Ascending aorta (tissue), 2 donors: ENCODE results near the gene KRTAP5-7. TPM values are rescaled to one million over a fixed set of nuclear protein-coding genes. Genes with fewer than 3 reads are reported as not detected.
"Not testable (repeated sequence)": the region's sequence is repeated elsewhere in the genome, so short reads cannot be mapped to it uniquely, and the experiment has no call there.

ENCODE experiments used
- DNase-seq, 2 donors: peaks; one replicate each; pipeline ENCODE4 v3.0.0-alpha.2; 2019; ENCODE audit warnings: low spot score in 2 of 2
- H3K27ac ChIP-seq, 2 donors: fragments of 200-600 bp; sonication (generic); one replicate each; pipeline ENCODE4 v1.5.1; 2016 to 2017; ENCODE audit warnings: mild to moderate bottlenecking in 1 of 2
- H3K27me3 ChIP-seq: fragments of 200-600 bp; sonication (generic); one replicate; pipeline ENCODE4 v1.5.1; 2017
- H3K36me3 ChIP-seq, 2 donors: fragments of 200-600 bp; sonication (generic); one replicate each; pipeline ENCODE4 v1.5.1; 2016
- H3K4me1 ChIP-seq, 2 donors: fragments of 200-600 bp; sonication (generic); one replicate each; pipeline ENCODE4 v1.5.1; 2016 to 2017; ENCODE audit warnings: mild to moderate bottlenecking in 1 of 2
- H3K4me3 ChIP-seq, 2 donors: fragments of 200-600 bp; sonication (generic); one replicate each; pipeline ENCODE4 v1.5.1; 2016 to 2017; ENCODE audit warnings: mild to moderate bottlenecking in 1 of 2
- H3K9me3 ChIP-seq, 2 donors: fragments of 200-600 bp; sonication (generic); one replicate each; pipeline ENCODE4 v1.5.1; 2016
- CTCF ChIP-seq, 3 experiments: fragments of 200-600 bp in 2 of 3; fragments of 450-650 bp in 1 of 3; sonication (generic) in 2 of 3; IDR thresholded peaks; one replicate each; pipeline ENCODE4 v1.5.1; 2016 to 2019; ENCODE audit warnings: antibody characterized with exemption in 3 of 3, mild to moderate bottlenecking in 1 of 3, moderate library complexity in 1 of 3
- intact Hi-C: fragments of 100-400 bp; cut with DNase I; formaldehyde crosslinking; loops from one replicate; pipeline ENCODE4 v1.15.1; 2023
- total RNA-seq: library from RNA; depleted of rRNA; stranded (reverse); fragments of >200 nt; gene quantifications from one replicate; pipeline ENCODE4 v1.1.0, GENCODE V29; 2016

The KRTAP5-7 gene
- total RNA-seq, 1 donor from 2014 or later: not detected

- H3K4me1 ChIP-seq: no peaks in the 10 kb centered on the region
- no peak for TF ChIP-seq CTCF (IDR thresholded peaks at IDR 0.05)
- no peaks in the 10 kb centered on the region for H3K27me3 ChIP-seq
- H3K4me3 ChIP-seq: no peak overlapping the region
- no peak for DNase-seq
- H3K9me3 ChIP-seq: no peaks in the 10 kb centered on the region
- intact Hi-C loops: no loop called here
- H3K36me3 ChIP-seq: no peaks in the 10 kb centered on the region
- no peak overlapping the region for H3K27ac ChIP-seq
Observed at GRCh38 chr11:71538666-71538990, 11.6 kb downstream of the KRTAP5-7 start.

- no peaks in the 10 kb centered on the region for H3K36me3 ChIP-seq
- no peak overlapping the region for H3K27ac ChIP-seq
- no peak for TF ChIP-seq CTCF (IDR thresholded peaks at IDR 0.05)
- no peak for DNase-seq
- intact Hi-C loops: no loop called here
- no peaks in the 10 kb centered on the region for H3K9me3 ChIP-seq
- H3K4me3 ChIP-seq: no peak overlapping the region
- H3K27me3 ChIP-seq: no peaks in the 10 kb centered on the region
- no peaks in the 10 kb centered on the region for H3K4me1 ChIP-seq
Observed at GRCh38 chr11:71539017-71539416, 11.9 kb downstream of the KRTAP5-7 start.

GRCh38 chr11:71539971-71540370 lies 12.9 kb downstream of the KRTAP5-7 start:
- H3K27ac ChIP-seq, intact Hi-C loops, H3K4me1 ChIP-seq, H3K4me3 ChIP-seq, H3K9me3 ChIP-seq, H3K27me3 ChIP-seq, H3K36me3 ChIP-seq, DNase-seq: not testable (repeated sequence)

- H3K27ac ChIP-seq, H3K4me3 ChIP-seq, H3K27me3 ChIP-seq, intact Hi-C loops, DNase-seq, H3K9me3 ChIP-seq, H3K36me3 ChIP-seq, H3K4me1 ChIP-seq: not testable (repeated sequence)
Observed at GRCh38 chr11:71540521-71541304, 13.6 kb downstream of the KRTAP5-7 start.

- H3K4me3 ChIP-seq: no peak overlapping the region
- H3K4me1 ChIP-seq: no peaks in the 10 kb centered on the region
- TF ChIP-seq CTCF (IDR thresholded peaks at IDR 0.05): no peak
- H3K27me3 ChIP-seq: no peaks in the 10 kb centered on the region
- H3K36me3 ChIP-seq: no peaks in the 10 kb centered on the region
- no peak overlapping the region for H3K27ac ChIP-seq
- no peaks in the 10 kb centered on the region for H3K9me3 ChIP-seq
- intact Hi-C loops: no loop called here
- DNase-seq: no peak
Observed at GRCh38 chr11:71542382-71542781, 15.3 kb downstream of the KRTAP5-7 start.

- no peak for TF ChIP-seq CTCF (IDR thresholded peaks at IDR 0.05)
- no peak for DNase-seq
Observed at GRCh38 chr11:71542879-71543777, 16.1 kb downstream of the KRTAP5-7 start.

More at GRCh38 chr11:71542879-71543777, 16.1 kb downstream of the KRTAP5-7 start:
- H3K4me3 ChIP-seq: no peak overlapping the region
- no peaks in the 10 kb centered on the region for H3K4me1 ChIP-seq
- H3K27me3 ChIP-seq: no peaks in the 10 kb centered on the region
- no peak overlapping the region for H3K27ac ChIP-seq
- intact Hi-C loops: no loop called here
- H3K36me3 ChIP-seq: no peaks in the 10 kb centered on the region
- no peaks in the 10 kb centered on the region for H3K9me3 ChIP-seq
